ENCODE results near the gene FADS3. TPM values are rescaled to one million over a fixed set of nuclear protein-coding genes. Genes with fewer than 3 reads are reported as not detected.

FADS3 gene
- total and polyA plus RNA-seq, 9 of the 15 experiments (the other 6 are each of a cell fraction or from before 2014, with no cell fraction given), result 0.97 to 148 (median 92.7) TPM

- H3K4me3 ChIP-seq, result no peak overlapping the region
- no peak overlapping the region for H3K4me2 ChIP-seq (ENCODE audit: insufficient read depth, low read length)
- no peak for ATAC-seq
- no peaks in the 10 kb centered on the region for H3K9me3 ChIP-seq (replicated peaks; ENCODE audit: control insufficient read depth, insufficient read depth, low read depth, low read length)
- no TSS peak for BruUV-seq (replicated peaks)
- in situ Hi-C loops (cut with MboI), result no loop called here
- no peak for FAIRE-seq
- peaks cover 12% of the 10 kb centered on the region for H3K9me1 ChIP-seq (ENCODE audit: control insufficient read depth, insufficient read depth, low read length)
- H3K27me3 ChIP-seq (ENCODE audit: control insufficient read depth in 2 of 2, insufficient read depth in 2 of 2, low read length in 2 of 2), result no peaks in the 10 kb centered on the region
- peaks cover 14 to 58% of the 10 kb centered on the region in 2 experiments for H3K4me1 ChIP-seq (replicated peaks in 1 of 2; ENCODE audit: control insufficient read depth in 2 of 2, insufficient read depth in 2 of 2, low read length in 2 of 2)
- H3K27ac ChIP-seq (ENCODE audit: extremely low read depth, low read depth, low read length), result no peak overlapping the region
- 91% methylated on average over 16 of the region's 19 CpGs for WGBS (ENCODE audit: insufficient coverage, low coverage, missing lambda C conversion rate)
- CTCF ChIA-PET (ENCODE audit: low intra/inter-chr PET ratio), result no interaction called here
- intact Hi-C loops (cut with micrococcal nuclease), result no loop called here
- H3K9ac ChIP-seq (ENCODE audit: insufficient read depth in 1 of 2, low read depth in 2 of 2, low read length in 2 of 2), result 0 out of 4 replicates have a peak overlapping the region, but pooled peaks of 1 of the 2 experiments have one; percentile 31
- peaks cover 59% of the 10 kb centered on the region; the same call in 2 of the 3 replicates for H3K36me3 ChIP-seq (ENCODE audit: control insufficient read depth, insufficient read depth, low read length)
- peaks cover 24% of the 10 kb centered on the region; the same call in 1 of the 2 replicates for H4K20me1 ChIP-seq (replicated peaks; ENCODE audit: control insufficient read depth, insufficient read depth, low read length)
- no peak overlapping the region for H2AFZ ChIP-seq (ENCODE audit: low read depth, low read length)
- no peak for DNase-seq (ENCODE audit: extremely low read depth in 1 of 4, low spot score in 3 of 4)
- H3K79me2 ChIP-seq (ENCODE audit: control insufficient read depth, insufficient read depth, low read length), result peaks cover 38% of the 10 kb centered on the region
- POLR2A ChIA-PET, result interaction anchor here (0.5 to 2.4 kb wide), 12 partner anchors 9 to 1719 kb away, joined by 3 to 9 read pairs (median 4); partner anchors contain the start of genes EEF1G and RAB3IL1
- TF ChIP-seq ARID3A (IDR thresholded peaks at IDR 0.05; ENCODE audit: borderline replicate concordance, low read depth, low read length), result no peak
- TF ChIP-seq MAFK (IDR thresholded peaks at IDR 0.05; ENCODE audit: low read length), result no peak
- no peak for TF ChIP-seq BRF2 (IDR thresholded peaks at IDR 0.05; ENCODE audit: borderline replicate concordance, insufficient read depth, insufficient read length)
- TF ChIP-seq CEBPG (CRISPR knock-in tag; IDR thresholded peaks at IDR 0.05), result no peak
- no peak for TF ChIP-seq CEBPG (tag; conservative IDR thresholded peaks at IDR 0.05 in 1 of 2, IDR thresholded peaks at IDR 0.05 in 1 of 2)
- TF ChIP-seq LARP7 (IDR thresholded peaks at IDR 0.05), result no peak
- no peak for TF ChIP-seq MAFF (IDR thresholded peaks at IDR 0.05; ENCODE audit: low read length)
- TF ChIP-seq ZBED1 (IDR thresholded peaks at IDR 0.05), result no peak
- TF ChIP-seq ZBTB49 (CRISPR knock-in tag; IDR thresholded peaks at IDR 0.05; ENCODE audit: borderline replicate concordance), result no peak
- TF ChIP-seq ATF7 (IDR thresholded peaks at IDR 0.05), result no peak
- no peak for TF ChIP-seq ZNF165 (CRISPR knock-in tag; IDR thresholded peaks at IDR 0.05; ENCODE audit: borderline replicate concordance)
- TF ChIP-seq NFIC (IDR thresholded peaks at IDR 0.05), result no peak
- TF ChIP-seq SMARCA4 (IDR thresholded peaks at IDR 0.05), result no peak
- no peak for TF ChIP-seq ZNF395 (CRISPR knock-in tag; IDR thresholded peaks at IDR 0.05)
- TF ChIP-seq MYC (IDR thresholded peaks at IDR 0.05; ENCODE audit: low read depth, low read length), result no peak
- TF ChIP-seq MYC (CRISPR knock-in tag; IDR thresholded peaks at IDR 0.05; ENCODE audit: borderline replicate concordance, low read depth), result no peak
- no peak for TF ChIP-seq ZNF197 (CRISPR knock-in tag; IDR thresholded peaks at IDR 0.05; ENCODE audit: low read depth)
- TF ChIP-seq ZC3H4 (CRISPR knock-in tag; IDR thresholded peaks at IDR 0.05; ENCODE audit: borderline replicate concordance), result no peak
These were observed 15.9 kb upstream of the FADS3 start for GRCh38 chr11:61907282-61907681.

Measured in K562 (cell line).